Liver (tissue), 9 donors: ENCODE results near the gene GALNT10. TPM values are rescaled to one million over a fixed set of nuclear protein-coding genes. Genes with fewer than 3 reads are reported as not detected.
A peak's percentile ranks its signal among the peaks of the same experiment; 100 is the strongest.

Experiments
- DNase-seq: peaks from one replicate; pipeline ENCODE4 v3.0.0-alpha.2; 2017; ENCODE audit warnings: low spot score
- H3K27ac ChIP-seq, 2 donors: one replicate each; pipeline ENCODE4 v1.7.0; 2013; ENCODE audit warnings: inconsistent platforms in 2 of 2, low read length in 2 of 2, control low read depth in 1 of 2, low read depth in 1 of 2, mild to moderate bottlenecking in 1 of 2
- H3K27me3 ChIP-seq, 4 donors: one replicate each; pipeline versions ENCODE4 v1.6.1 to v1.7.0; 2013; ENCODE audit warnings: low read length in 3 of 4, inconsistent platforms in 1 of 4, mild to moderate bottlenecking in 1 of 4, moderate library complexity in 1 of 4; ENCODE audit not compliant: control insufficient read depth in 4 of 4, insufficient read depth in 4 of 4
- H3K36me3 ChIP-seq, 4 donors: one replicate each; pipeline versions ENCODE4 v1.6.1 to v1.7.0; 2013; ENCODE audit warnings: low read length in 3 of 4, mild to moderate bottlenecking in 3 of 4, low read depth in 1 of 4, moderate library complexity in 1 of 4; ENCODE audit not compliant: control insufficient read depth in 4 of 4, insufficient read depth in 3 of 4
- H3K4me1 ChIP-seq, 4 donors: one replicate each; pipeline versions ENCODE4 v1.6.1 to v1.7.0; 2013; ENCODE audit warnings: low read length in 3 of 4, mild to moderate bottlenecking in 3 of 4, moderate library complexity in 1 of 4; ENCODE audit not compliant: control insufficient read depth in 4 of 4, insufficient read depth in 4 of 4
- H3K4me3 ChIP-seq, 3 donors: one replicate each; pipeline versions ENCODE4 v1.6.1 to v1.7.0; 2013; ENCODE audit warnings: low read length in 3 of 3, control low read depth in 1 of 3, low read depth in 1 of 3, mild to moderate bottlenecking in 1 of 3
- H3K9ac ChIP-seq, 2 donors: one replicate each; pipeline ENCODE4 v1.7.0; 2013; ENCODE audit warnings: low read length in 2 of 2, mild to moderate bottlenecking in 2 of 2, moderate library complexity in 2 of 2, control low read depth in 1 of 2, low read depth in 1 of 2
- H3K9me3 ChIP-seq, 4 donors: one replicate each; pipeline versions ENCODE4 v1.6.1 to v1.7.0; 2013; ENCODE audit warnings: low read length in 3 of 4; ENCODE audit not compliant: control insufficient read depth in 4 of 4
- CTCF ChIP-seq: fragments of 150-350 bp; IDR thresholded peaks from 2 replicates; pipeline ENCODE4 v1.5.1; 2017; ENCODE audit warnings: improper control_type of control experiment, low read depth, low read length; ENCODE audit not compliant: missing input control
- EGR1 ChIP-seq, 2 donors: IDR thresholded peaks; 2 replicates each; pipeline ENCODE4 v1.6.1; 2016 to 2018; ENCODE audit warnings: antibody characterized with exemption in 2 of 2, low read depth in 2 of 2
- FOXA2 ChIP-seq: IDR thresholded peaks from 2 replicates; pipeline ENCODE4 v1.6.1; 2016; ENCODE audit warnings: antibody characterized with exemption
- GABPA ChIP-seq, 2 donors: IDR thresholded peaks in 1 of 2; conservative IDR thresholded peaks in 1 of 2; 2 replicates each; pipeline ENCODE4 v1.6.1; 2016; ENCODE audit warnings: antibody characterized with exemption in 2 of 2, mild to moderate bottlenecking in 1 of 2, moderate library complexity in 1 of 2
- HNF4G ChIP-seq: IDR thresholded peaks from 2 replicates; pipeline ENCODE4 v1.6.1; 2016; ENCODE audit warnings: antibody characterized with exemption
- JUND ChIP-seq, 2 donors: IDR thresholded peaks; 2 replicates each; pipeline ENCODE4 v1.6.1; 2016; ENCODE audit warnings: antibody characterized with exemption in 2 of 2
- MAX ChIP-seq: IDR thresholded peaks from 2 replicates; pipeline ENCODE4 v1.6.1; 2016; ENCODE audit warnings: antibody characterized with exemption
- NR2F2 ChIP-seq: IDR thresholded peaks from 2 replicates; pipeline ENCODE4 v1.6.1; 2016; ENCODE audit warnings: antibody characterized with exemption
- RXRA ChIP-seq, 2 donors: IDR thresholded peaks; 2 replicates each; pipeline ENCODE4 v1.6.1; 2017 to 2018; ENCODE audit warnings: antibody characterized with exemption in 2 of 2, mild to moderate bottlenecking in 1 of 2
- SP1 ChIP-seq: IDR thresholded peaks from 2 replicates; pipeline ENCODE4 v1.6.1; 2018; ENCODE audit warnings: antibody characterized with exemption, mild to moderate bottlenecking
- TAF1 ChIP-seq: conservative IDR thresholded peaks from 2 replicates; pipeline ENCODE4 v1.6.1; 2016; ENCODE audit warnings: antibody characterized with exemption, mild to moderate bottlenecking
- YY1 ChIP-seq: IDR thresholded peaks from 2 replicates; pipeline ENCODE4 v1.6.1; 2016; ENCODE audit warnings: antibody characterized with exemption, mild to moderate bottlenecking
- WGBS: extraction: QIAGEN DNeasy Blood & Tissue Kit; methylation state at CpG from one replicate; pipeline ENCODE4 v1.1.7; 2013; 5-methylcytosine and 5-hydroxymethylcytosine counted together
- polyA plus RNA-seq, 2 donors: library from polyadenylated mRNA; stranded (reverse) in 1 of 2; unstranded in 1 of 2; fragments of 200-250 nt in 1 of 2; fragments of >200 nt in 1 of 2; fragmentation: Nextera tagmentation in 1 of 2; extraction: Ambion mirVana in 1 of 2; gene quantifications; one replicate each; pipeline versions ENCODE4 v1.2.1 to v1.2.3, GENCODE V29; 2013 to 2015
- total RNA-seq, 2 donors: library from RNA; depleted of rRNA; stranded (reverse); fragments of >200 nt; gene quantifications; one replicate each; pipeline ENCODE4 v1.2.3, GENCODE V29; 2014
- TF ChIP-seq, protein P1 (sequence below): IDR thresholded peaks from 2 replicates; pipeline ENCODE4 v1.6.1; 2016; ENCODE audit warnings: antibody characterized with exemption
- TF ChIP-seq, protein P2 (sequence below): IDR thresholded peaks from 2 replicates; pipeline ENCODE4 v1.6.1; 2016; ENCODE audit warnings: antibody characterized with exemption, mild to moderate bottlenecking
- donor health status: healthy.
- donor health status: healthy.
- donor health status: healthy.
- donor health status: healthy.
- donor health status: healthy.

The GALNT10 gene
- total and polyA plus RNA-seq, 4 donors, result 1.1 to 17.8 (median 5.3) TPM

DNA sequence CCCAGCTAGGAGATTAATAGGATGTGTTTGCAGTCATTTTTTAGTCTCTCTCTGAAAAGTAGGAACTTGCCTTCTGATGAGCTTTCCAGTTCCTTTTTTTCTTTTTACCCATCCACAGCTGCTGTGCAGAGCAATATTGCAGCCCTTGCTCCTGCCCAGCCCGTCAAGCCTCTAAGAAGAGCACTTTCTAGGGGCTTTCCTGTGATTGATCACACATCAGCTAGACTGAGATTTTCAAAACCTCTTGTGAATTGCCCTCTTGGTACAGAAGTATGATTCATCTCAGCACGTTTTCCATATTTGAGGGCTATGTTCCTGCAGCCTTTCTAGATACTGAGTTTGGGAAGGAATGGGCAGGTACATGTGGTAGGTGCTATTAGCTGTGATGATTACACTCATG, 93.9 kb downstream of the GALNT10 start:
- WGBS, result 86% methylated on average over 2 of the region's 2 CpGs
- H3K27ac ChIP-seq, result no peak overlapping the region
- no peaks in the 10 kb centered on the region for H3K27me3 ChIP-seq
- no peak overlapping the region for H3K4me3 ChIP-seq
- TF ChIP-seq, protein P1, sequence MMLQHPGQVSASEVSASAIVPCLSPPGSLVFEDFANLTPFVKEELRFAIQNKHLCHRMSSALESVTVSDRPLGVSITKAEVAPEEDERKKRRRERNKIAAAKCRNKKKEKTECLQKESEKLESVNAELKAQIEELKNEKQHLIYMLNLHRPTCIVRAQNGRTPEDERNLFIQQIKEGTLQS, result no peak
- TF ChIP-seq MAX (no peak), RXRA (IDR thresholded peaks at IDR 0.05) (no peak), TAF1 (no peak), HNF4G (no peak), YY1 (no peak), SP1 (no peak), EGR1 (IDR thresholded peaks at IDR 0.05; ENCODE audit: low read depth in 2 of 2) (no peak), GABPA (IDR thresholded peaks at IDR 0.05 in 1 of 2, conservative IDR thresholded peaks at IDR 0.05 in 1 of 2) (no peak)
- TF ChIP-seq, protein P2, sequence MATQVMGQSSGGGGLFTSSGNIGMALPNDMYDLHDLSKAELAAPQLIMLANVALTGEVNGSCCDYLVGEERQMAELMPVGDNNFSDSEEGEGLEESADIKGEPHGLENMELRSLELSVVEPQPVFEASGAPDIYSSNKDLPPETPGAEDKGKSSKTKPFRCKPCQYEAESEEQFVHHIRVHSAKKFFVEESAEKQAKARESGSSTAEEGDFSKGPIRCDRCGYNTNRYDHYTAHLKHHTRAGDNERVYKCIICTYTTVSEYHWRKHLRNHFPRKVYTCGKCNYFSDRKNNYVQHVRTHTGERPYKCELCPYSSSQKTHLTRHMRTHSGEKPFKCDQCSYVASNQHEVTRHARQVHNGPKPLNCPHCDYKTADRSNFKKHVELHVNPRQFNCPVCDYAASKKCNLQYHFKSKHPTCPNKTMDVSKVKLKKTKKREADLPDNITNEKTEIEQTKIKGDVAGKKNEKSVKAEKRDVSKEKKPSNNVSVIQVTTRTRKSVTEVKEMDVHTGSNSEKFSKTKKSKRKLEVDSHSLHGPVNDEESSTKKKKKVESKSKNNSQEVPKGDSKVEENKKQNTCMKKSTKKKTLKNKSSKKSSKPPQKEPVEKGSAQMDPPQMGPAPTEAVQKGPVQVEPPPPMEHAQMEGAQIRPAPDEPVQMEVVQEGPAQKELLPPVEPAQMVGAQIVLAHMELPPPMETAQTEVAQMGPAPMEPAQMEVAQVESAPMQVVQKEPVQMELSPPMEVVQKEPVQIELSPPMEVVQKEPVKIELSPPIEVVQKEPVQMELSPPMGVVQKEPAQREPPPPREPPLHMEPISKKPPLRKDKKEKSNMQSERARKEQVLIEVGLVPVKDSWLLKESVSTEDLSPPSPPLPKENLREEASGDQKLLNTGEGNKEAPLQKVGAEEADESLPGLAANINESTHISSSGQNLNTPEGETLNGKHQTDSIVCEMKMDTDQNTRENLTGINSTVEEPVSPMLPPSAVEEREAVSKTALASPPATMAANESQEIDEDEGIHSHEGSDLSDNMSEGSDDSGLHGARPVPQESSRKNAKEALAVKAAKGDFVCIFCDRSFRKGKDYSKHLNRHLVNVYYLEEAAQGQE, result no peak
- H3K9me3 ChIP-seq, result no peaks in the 10 kb centered on the region
- no peak for DNase-seq
- H3K36me3 ChIP-seq, result no peaks in the 10 kb centered on the region
- H3K4me1 ChIP-seq, result peaks cover 0 to 4% (median 0%) of the 10 kb centered on the region in 4 donors
- H3K9ac ChIP-seq, result no peak overlapping the region

- no peak for DNase-seq
- TF ChIP-seq GABPA (IDR thresholded peaks at IDR 0.05 in 1 of 2, conservative IDR thresholded peaks at IDR 0.05 in 1 of 2) (no peak), RXRA (IDR thresholded peaks at IDR 0.05) (no peak), YY1 (no peak)
- Histone ChIP-seq H3K4me3 (no peak overlapping the region), H3K36me3 (no peaks in the 10 kb centered on the region), H3K9me3 (no peaks in the 10 kb centered on the region), H3K9ac (no peak overlapping the region), H3K27ac (no peak overlapping the region), H3K4me1 (peaks cover 0 to 4% (median 0%) of the 10 kb centered on the region in 4 donors), H3K27me3 (no peaks in the 10 kb centered on the region)
- 83% methylated on average over 4 of the region's 4 CpGs for WGBS
Measured at GRCh38 chr5:154285661-154286408, 95.3 kb downstream of the GALNT10 start.

GRCh38 chr5:154286557-154286956, 96.0 kb downstream of the GALNT10 start:
- TF ChIP-seq, protein P1, result no peak
- TF ChIP-seq EGR1 (IDR thresholded peaks at IDR 0.05; ENCODE audit: low read depth in 2 of 2) (no peak), JUND (IDR thresholded peaks at IDR 0.05) (no peak), SP1 (no peak), FOXA2 (no peak), CTCF (no peak), NR2F2 (peak; percentile 77), RXRA (IDR thresholded peaks at IDR 0.05) (no peak)
- 73% methylated on average over 3 of the region's 3 CpGs for WGBS
- Histone ChIP-seq H3K4me3 (no peak overlapping the region), H3K4me1 (peaks cover 0 to 4% (median 0%) of the 10 kb centered on the region in 4 donors), H3K27ac (no peak overlapping the region), H3K27me3 (no peaks in the 10 kb centered on the region), H3K36me3 (no peaks in the 10 kb centered on the region), H3K9ac (no peak overlapping the region), H3K9me3 (no peaks in the 10 kb centered on the region)
- DNase-seq, result no peak
